Measurements from ENCODE around the gene TMEM59. TPM values are rescaled to one million over a fixed set of nuclear protein-coding genes. Genes with fewer than 3 reads are reported as not detected.
"Not testable (repeated sequence)": the region's sequence is repeated elsewhere in the genome, so short reads cannot be mapped to it uniquely, and the experiment has no call there.

The TMEM59 gene
- total RNA-seq, 1 donor from 2014 or later, result 195 TPM

- Mint-ChIP-seq H3K4me1 (ENCODE audit: unreplicated experiment) (peaks cover 2% of the 10 kb centered on the region), H3K27ac (ENCODE audit: unreplicated experiment) (no peak overlapping the region), H3K27me3 (ENCODE audit: unreplicated experiment) (peaks cover 14% of the 10 kb centered on the region), H3K9me3 (ENCODE audit: unreplicated experiment) (no peaks in the 10 kb centered on the region), H3K4me3 (ENCODE audit: unreplicated experiment) (no peak overlapping the region), H3K36me3 (ENCODE audit: low read depth, unreplicated experiment) (peaks cover 4% of the 10 kb centered on the region)
- no peak for TF ChIP-seq CTCF (IDR thresholded peaks at IDR 0.05; ENCODE audit: unreplicated experiment)
- DNase-seq (ENCODE audit: low spot score), result no peak
Observed at GRCh38 chr1:54008876-54009275, 44.1 kb downstream of the TMEM59 start.

GRCh38 chr1:54007613-54008012 is 45.4 kb downstream of the TMEM59 start:
- Mint-ChIP-seq H3K36me3 (ENCODE audit: low read depth, unreplicated experiment) (peaks cover 4% of the 10 kb centered on the region), H3K27me3 (ENCODE audit: unreplicated experiment) (peaks cover 17% of the 10 kb centered on the region), H3K9me3 (ENCODE audit: unreplicated experiment) (no peaks in the 10 kb centered on the region), H3K4me1 (ENCODE audit: unreplicated experiment) (peaks cover 2% of the 10 kb centered on the region), H3K27ac (ENCODE audit: unreplicated experiment) (no peak overlapping the region), H3K4me3 (ENCODE audit: unreplicated experiment) (no peak overlapping the region)
- no peak for DNase-seq (ENCODE audit: low spot score)
- TF ChIP-seq CTCF (IDR thresholded peaks at IDR 0.05; ENCODE audit: unreplicated experiment), result no peak

GRCh38 chr1:54006508-54006907 is 46.5 kb downstream of the TMEM59 start:
- no peak overlapping the region for H3K27ac Mint-ChIP-seq (ENCODE audit: unreplicated experiment)
- peaks cover 2% of the 10 kb centered on the region for H3K4me1 Mint-ChIP-seq (ENCODE audit: unreplicated experiment)
- H3K9me3 Mint-ChIP-seq (ENCODE audit: unreplicated experiment), result no peaks in the 10 kb centered on the region
- DNase-seq (ENCODE audit: low spot score), result no peak
- H3K27me3 Mint-ChIP-seq (ENCODE audit: unreplicated experiment), result peaks cover 13% of the 10 kb centered on the region
- peaks cover 4% of the 10 kb centered on the region for H3K36me3 Mint-ChIP-seq (ENCODE audit: low read depth, unreplicated experiment)
- no peak for TF ChIP-seq CTCF (IDR thresholded peaks at IDR 0.05; ENCODE audit: unreplicated experiment)
- H3K4me3 Mint-ChIP-seq (ENCODE audit: unreplicated experiment), result no peak overlapping the region

- H3K9me3 Mint-ChIP-seq (ENCODE audit: unreplicated experiment), result no peaks in the 10 kb centered on the region
- no peak overlapping the region for H3K27ac Mint-ChIP-seq (ENCODE audit: unreplicated experiment)
- no peak for TF ChIP-seq CTCF (IDR thresholded peaks at IDR 0.05; ENCODE audit: unreplicated experiment)
- H3K4me1 Mint-ChIP-seq (ENCODE audit: unreplicated experiment), result peaks cover 2% of the 10 kb centered on the region
- DNase-seq (ENCODE audit: low spot score), result no peak
- peaks cover 8% of the 10 kb centered on the region for H3K27me3 Mint-ChIP-seq (ENCODE audit: unreplicated experiment)
- no peak overlapping the region for H3K4me3 Mint-ChIP-seq (ENCODE audit: unreplicated experiment)
- H3K36me3 Mint-ChIP-seq (ENCODE audit: low read depth, unreplicated experiment), result peaks cover 4% of the 10 kb centered on the region
Observed at GRCh38 chr1:54004481-54005049, 48.4 kb downstream of the TMEM59 start.

GRCh38 chr1:54003750-54004480 is 49.1 kb downstream of the TMEM59 start:
- H3K36me3 Mint-ChIP-seq (ENCODE audit: low read depth, unreplicated experiment); H3K9me3 Mint-ChIP-seq (ENCODE audit: unreplicated experiment); DNase-seq (ENCODE audit: low spot score); H3K4me1 Mint-ChIP-seq (ENCODE audit: unreplicated experiment); H3K4me3 Mint-ChIP-seq (ENCODE audit: unreplicated experiment); H3K27ac Mint-ChIP-seq (ENCODE audit: unreplicated experiment); H3K27me3 Mint-ChIP-seq (ENCODE audit: unreplicated experiment): not testable (repeated sequence)
